AG08395 (cell line): ENCODE data around the gene LGALS9B.
"Not testable (repeated sequence)": the region's sequence is repeated elsewhere in the genome, so short reads cannot be mapped to it uniquely, and the experiment has no call there.

ENCODE experiments used
- DNase-seq: peaks from one replicate; pipeline ENCODE4 v3.0.0; 2012; ENCODE audit warnings: mixed read lengths, low spot score

The LGALS9B gene

GRCh38 chr17:20467447-20467846 is at the start of gene LGALS9B:
LGALS9B (minus strand) TSS chr17:20467539; CDS start chr17:20467470, 69 bp downstream.
- DNase-seq = not testable (repeated sequence)

- not testable (repeated sequence) for DNase-seq
Measured at GRCh38 chr17:20516986-20517385, 49.6 kb upstream of the LGALS9B start.

- not testable (repeated sequence) for DNase-seq
Measured at GRCh38 chr17:20515099-20515498, 47.8 kb upstream of the LGALS9B start.

- not testable (repeated sequence) for DNase-seq
Measured at GRCh38 chr17:20513539-20513938, 46.2 kb upstream of the LGALS9B start.

- not testable (repeated sequence) for DNase-seq
Measured at GRCh38 chr17:20512378-20512777, 45.0 kb upstream of the LGALS9B start.

GRCh38 chr17:20511778-20512177 is 44.4 kb upstream of the LGALS9B start:
- not testable (repeated sequence) for DNase-seq

GRCh38 chr17:20505333-20505732 is 38.0 kb upstream of the LGALS9B start:
- DNase-seq = not testable (repeated sequence)

- DNase-seq = not testable (repeated sequence)
Measured at GRCh38 chr17:20504388-20505066, 37.2 kb upstream of the LGALS9B start.

GRCh38 chr17:20501896-20502295 is 34.6 kb upstream of the LGALS9B start:
- DNase-seq = not testable (repeated sequence)

- DNase-seq = not testable (repeated sequence)
Measured at GRCh38 chr17:20500346-20500745, 33.0 kb upstream of the LGALS9B start.

GRCh38 chr17:20495420-20495819 is 28.1 kb upstream of the LGALS9B start:
- not testable (repeated sequence) for DNase-seq

GRCh38 chr17:20494735-20495134 is 27.4 kb upstream of the LGALS9B start:
- DNase-seq = not testable (repeated sequence)

- DNase-seq = not testable (repeated sequence)
Measured at GRCh38 chr17:20494147-20494546, 26.8 kb upstream of the LGALS9B start.

GRCh38 chr17:20492971-20493370 is 25.6 kb upstream of the LGALS9B start:
- DNase-seq = not testable (repeated sequence)

GRCh38 chr17:20492099-20492498 is 24.8 kb upstream of the LGALS9B start:
- DNase-seq = not testable (repeated sequence)

- peak; percentile 25 for DNase-seq
Measured at GRCh38 chr17:20484930-20485329, 17.6 kb upstream of the LGALS9B start.

- DNase-seq = not testable (repeated sequence)
Measured at GRCh38 chr17:20479889-20480591, 12.7 kb upstream of the LGALS9B start.

- not testable (repeated sequence) for DNase-seq
Measured at GRCh38 chr17:20477398-20478071, 10.2 kb upstream of the LGALS9B start.

- DNase-seq = not testable (repeated sequence)
Measured at GRCh38 chr17:20475137-20475831, 7.9 kb upstream of the LGALS9B start.

GRCh38 chr17:20474081-20474480 is 6.7 kb upstream of the LGALS9B start:
- not testable (repeated sequence) for DNase-seq

- DNase-seq = not testable (repeated sequence)
Measured at GRCh38 chr17:20469946-20470345, 2.6 kb upstream of the LGALS9B start.

GRCh38 chr17:20469107-20469506 is 1.8 kb upstream of the LGALS9B start:
- not testable (repeated sequence) for DNase-seq
